HepG2 (cell line): ENCODE measurements around the gene C16orf89. TPM values are rescaled to one million over a fixed set of nuclear protein-coding genes. Genes with fewer than 3 reads are reported as not detected.

Experiments
- ATF3 ChIP-seq: sonication (generic); formaldehyde crosslinking; IDR thresholded peaks from 2 replicates; pipeline ENCODE4 v1.4.0; 2020; ENCODE audit warnings: missing genetic modification reagents
- GATAD1 ChIP-seq: IDR thresholded peaks from 2 replicates; pipeline ENCODE4 v1.6.1; 2016; ENCODE audit warnings: missing genetic modification reagents, missing compliant biosample characterization
- HMGXB4 ChIP-seq, 2 experiments: sonication (generic) in 1 of 2; formaldehyde crosslinking in 1 of 2; IDR thresholded peaks; 2 replicates each; pipeline versions ENCODE4 v1.4.0 to v1.6.1; 2018 to 2020; ENCODE audit warnings: missing genetic modification reagents in 2 of 2, borderline replicate concordance in 1 of 2, low read depth in 1 of 2, mild to moderate bottlenecking in 1 of 2, missing biosample characterization in 1 of 2
- KAT7 ChIP-seq: IDR thresholded peaks from 2 replicates; pipeline ENCODE4 v1.6.1; 2018; ENCODE audit warnings: borderline replicate concordance, missing compliant biosample characterization
- LCORL ChIP-seq, 2 experiments: fragments of 450-650 bp in 1 of 2; sonication (generic) in 1 of 2; formaldehyde crosslinking in 1 of 2; IDR thresholded peaks; 2 replicates each; pipeline versions ENCODE4 v1.5.0 to v1.6.1; 2017 to 2020; ENCODE audit warnings: antibody characterized with exemption in 1 of 2, missing genetic modification reagents in 1 of 2
- MED8 ChIP-seq: sonication (generic); formaldehyde crosslinking; IDR thresholded peaks from 2 replicates; pipeline ENCODE4 v1.8.1; 2023; ENCODE audit warnings: mild to moderate bottlenecking, missing genetic modification reagents; ENCODE audit not compliant: insufficient replicate concordance
- MYC ChIP-seq: sonication (generic); formaldehyde crosslinking; IDR thresholded peaks from 2 replicates; pipeline ENCODE4 v1.9.0; 2021; ENCODE audit warnings: missing genetic modification reagents, borderline replicate concordance
- NONO ChIP-seq, 2 experiments: fragments of 450-650 bp in 1 of 2; sonication (generic) in 1 of 2; formaldehyde crosslinking in 1 of 2; IDR thresholded peaks in 1 of 2; conservative IDR thresholded peaks in 1 of 2; 2 replicates each; pipeline versions ENCODE4 v1.6.1 to v1.8.0; 2017 to 2022; ENCODE audit warnings: mild to moderate bottlenecking in 1 of 2, missing genetic modification reagents in 1 of 2, moderate library complexity in 1 of 2
- ZNF264 ChIP-seq: sonication (generic); formaldehyde crosslinking; IDR thresholded peaks from 2 replicates; pipeline ENCODE4 v1.4.0; 2020; ENCODE audit warnings: missing genetic modification reagents
- ZNF280B ChIP-seq: sonication (generic); formaldehyde crosslinking; IDR thresholded peaks from 2 replicates; pipeline ENCODE4 v1.5.0; 2020; ENCODE audit warnings: missing genetic modification reagents, mild to moderate bottlenecking, borderline replicate concordance
- ZNF501 ChIP-seq: sonication (generic); formaldehyde crosslinking; IDR thresholded peaks from 2 replicates; pipeline ENCODE4 v1.5.1; 2020; ENCODE audit warnings: mild to moderate bottlenecking, moderate library complexity, missing genetic modification reagents
- ZNF563 ChIP-seq: sonication (generic); formaldehyde crosslinking; IDR thresholded peaks from 2 replicates; pipeline ENCODE4 v1.8.0; 2022; ENCODE audit warnings: mild to moderate bottlenecking, moderate library complexity, missing genetic modification reagents
- ZNF761 ChIP-seq: sonication (generic); formaldehyde crosslinking; conservative IDR thresholded peaks from 2 replicates; pipeline ENCODE4 v1.4.0; 2020; ENCODE audit warnings: mild to moderate bottlenecking, missing genetic modification reagents
- polyA plus RNA-seq, 8 experiments: library from polyadenylated mRNA; depleted of rRNA in 3 of 8; stranded (reverse) in 7 of 8; unstranded in 1 of 8; fragments of >200 nt; fragmentation: Illumina TruSeq in 4 of 8; extraction: Trizol in 4 of 8; gene quantifications; 2 replicates each; pipeline versions ENCODE4 v1.2.1 to v1.2.3, GENCODE V29; 2011 to 2016; ENCODE audit warnings: low read depth in 4 of 8, missing spikeins in 1 of 8, mixed read lengths in 1 of 8; ENCODE audit not compliant: insufficient read depth in 1 of 8
- total RNA-seq, 5 experiments: library from RNA; depleted of rRNA; stranded (reverse); fragments of >200 nt; fragmentation: Illumina TruSeq; extraction: Trizol; gene quantifications; 2 replicates each; pipeline ENCODE4 v1.2.3, GENCODE V29; 2016; ENCODE audit warnings: low read depth in 1 of 5
- TF ChIP-seq, protein P1 (sequence below): IDR thresholded peaks from 2 replicates; pipeline ENCODE4 v1.6.1; 2016; ENCODE audit warnings: mild to moderate bottlenecking, missing biosample characterization, missing genetic modification reagents
- TF ChIP-seq, protein P2 (sequence below): sonication (generic); formaldehyde crosslinking; IDR thresholded peaks from 2 replicates; pipeline ENCODE4 v1.4.0; 2020; ENCODE audit warnings: mild to moderate bottlenecking, missing genetic modification reagents
- TF ChIP-seq, protein P3 (sequence below): sonication (generic); formaldehyde crosslinking; IDR thresholded peaks from 2 replicates; pipeline ENCODE4 v1.4.0; 2020; ENCODE audit warnings: missing genetic modification reagents

C16orf89 gene
- total and polyA plus RNA-seq, 2 of the 13 experiments (the other 11 are each of a cell fraction or from before 2014, with no cell fraction given) = 1.9 to 3.4 TPM

- TF ChIP-seq ZNF264 (CRISPR knock-in tag) = 0 out of 2 replicates have a peak, but pooled peaks have one; percentile 51
- TF ChIP-seq ZNF501 = peak; percentile 83
- peak in 1 of 2 experiments; percentile 31; a peak in 1 of 4 replicates for TF ChIP-seq HMGXB4 (CRISPR knock-in tag; IDR thresholded peaks at IDR 0.05; ENCODE audit: borderline replicate concordance in 1 of 2, low read depth in 1 of 2)
- no peak for TF ChIP-seq LCORL (IDR thresholded peaks at IDR 0.05)
- peak; percentile 36; the same call in 1 of the 2 replicates for TF ChIP-seq LCORL (CRISPR knock-in tag; IDR thresholded peaks at IDR 0.05)
- no peak for TF ChIP-seq ZNF563 (CRISPR knock-in tag)
- TF ChIP-seq, protein P1, sequence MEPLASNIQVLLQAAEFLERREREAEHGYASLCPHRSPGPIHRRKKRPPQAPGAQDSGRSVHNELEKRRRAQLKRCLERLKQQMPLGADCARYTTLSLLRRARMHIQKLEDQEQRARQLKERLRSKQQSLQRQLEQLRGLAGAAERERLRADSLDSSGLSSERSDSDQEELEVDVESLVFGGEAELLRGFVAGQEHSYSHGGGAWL = no peak; the same call in 1 of the 2 replicates
- no peak for TF ChIP-seq ZNF280B (CRISPR knock-in tag)
- TF ChIP-seq ATF3 (CRISPR knock-in tag) = 0 out of 2 replicates have a peak, but pooled peaks have one; percentile 19
- TF ChIP-seq, protein P2, sequence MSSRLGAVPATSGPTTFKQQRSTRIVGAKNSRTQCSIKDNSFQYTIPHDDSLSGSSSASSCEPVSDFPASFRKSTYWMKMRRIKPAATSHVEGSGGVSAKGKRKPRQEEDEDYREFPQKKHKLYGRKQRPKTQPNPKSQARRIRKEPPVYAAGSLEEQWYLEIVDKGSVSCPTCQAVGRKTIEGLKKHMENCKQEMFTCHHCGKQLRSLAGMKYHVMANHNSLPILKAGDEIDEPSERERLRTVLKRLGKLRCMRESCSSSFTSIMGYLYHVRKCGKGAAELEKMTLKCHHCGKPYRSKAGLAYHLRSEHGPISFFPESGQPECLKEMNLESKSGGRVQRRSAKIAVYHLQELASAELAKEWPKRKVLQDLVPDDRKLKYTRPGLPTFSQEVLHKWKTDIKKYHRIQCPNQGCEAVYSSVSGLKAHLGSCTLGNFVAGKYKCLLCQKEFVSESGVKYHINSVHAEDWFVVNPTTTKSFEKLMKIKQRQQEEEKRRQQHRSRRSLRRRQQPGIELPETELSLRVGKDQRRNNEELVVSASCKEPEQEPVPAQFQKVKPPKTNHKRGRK (CRISPR knock-in tag) = 0 out of 2 replicates have a peak, but pooled peaks have one; percentile 50
- TF ChIP-seq ZNF761 (CRISPR knock-in tag) = no peak
- TF ChIP-seq MYC (CRISPR knock-in tag) = peak; percentile 32; the same call in 1 of the 2 replicates
- TF ChIP-seq GATAD1 = 0 out of 2 replicates have a peak, but pooled peaks have one; percentile 18
- TF ChIP-seq MED8 (CRISPR knock-in tag) = no peak
- TF ChIP-seq, protein P3, sequence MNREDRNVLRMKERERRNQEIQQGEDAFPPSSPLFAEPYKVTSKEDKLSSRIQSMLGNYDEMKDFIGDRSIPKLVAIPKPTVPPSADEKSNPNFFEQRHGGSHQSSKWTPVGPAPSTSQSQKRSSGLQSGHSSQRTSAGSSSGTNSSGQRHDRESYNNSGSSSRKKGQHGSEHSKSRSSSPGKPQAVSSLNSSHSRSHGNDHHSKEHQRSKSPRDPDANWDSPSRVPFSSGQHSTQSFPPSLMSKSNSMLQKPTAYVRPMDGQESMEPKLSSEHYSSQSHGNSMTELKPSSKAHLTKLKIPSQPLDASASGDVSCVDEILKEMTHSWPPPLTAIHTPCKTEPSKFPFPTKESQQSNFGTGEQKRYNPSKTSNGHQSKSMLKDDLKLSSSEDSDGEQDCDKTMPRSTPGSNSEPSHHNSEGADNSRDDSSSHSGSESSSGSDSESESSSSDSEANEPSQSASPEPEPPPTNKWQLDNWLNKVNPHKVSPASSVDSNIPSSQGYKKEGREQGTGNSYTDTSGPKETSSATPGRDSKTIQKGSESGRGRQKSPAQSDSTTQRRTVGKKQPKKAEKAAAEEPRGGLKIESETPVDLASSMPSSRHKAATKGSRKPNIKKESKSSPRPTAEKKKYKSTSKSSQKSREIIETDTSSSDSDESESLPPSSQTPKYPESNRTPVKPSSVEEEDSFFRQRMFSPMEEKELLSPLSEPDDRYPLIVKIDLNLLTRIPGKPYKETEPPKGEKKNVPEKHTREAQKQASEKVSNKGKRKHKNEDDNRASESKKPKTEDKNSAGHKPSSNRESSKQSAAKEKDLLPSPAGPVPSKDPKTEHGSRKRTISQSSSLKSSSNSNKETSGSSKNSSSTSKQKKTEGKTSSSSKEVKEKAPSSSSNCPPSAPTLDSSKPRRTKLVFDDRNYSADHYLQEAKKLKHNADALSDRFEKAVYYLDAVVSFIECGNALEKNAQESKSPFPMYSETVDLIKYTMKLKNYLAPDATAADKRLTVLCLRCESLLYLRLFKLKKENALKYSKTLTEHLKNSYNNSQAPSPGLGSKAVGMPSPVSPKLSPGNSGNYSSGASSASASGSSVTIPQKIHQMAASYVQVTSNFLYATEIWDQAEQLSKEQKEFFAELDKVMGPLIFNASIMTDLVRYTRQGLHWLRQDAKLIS = no peak
- TF ChIP-seq KAT7 (CRISPR knock-in tag) = peak; percentile 83; the same call in 1 of the 2 replicates
- TF ChIP-seq NONO (IDR thresholded peaks at IDR 0.05) = no peak
- TF ChIP-seq NONO (CRISPR knock-in tag; conservative IDR thresholded peaks at IDR 0.05) = peak; percentile 58; the same call in 1 of the 2 replicates
These were observed 29.3 kb downstream of the C16orf89 start (continued) for GRCh38 chr16:5036228-5037156.
